CD4-positive, alpha-beta T cell treated with Interleukin-4 for 4 hours (primary cell): ENCODE data around the gene MYO18B.

Source experiments
- DNase-seq: peaks from one replicate; pipeline ENCODE4 v3.0.0-alpha.2; 2020

MYO18B gene

DNA sequence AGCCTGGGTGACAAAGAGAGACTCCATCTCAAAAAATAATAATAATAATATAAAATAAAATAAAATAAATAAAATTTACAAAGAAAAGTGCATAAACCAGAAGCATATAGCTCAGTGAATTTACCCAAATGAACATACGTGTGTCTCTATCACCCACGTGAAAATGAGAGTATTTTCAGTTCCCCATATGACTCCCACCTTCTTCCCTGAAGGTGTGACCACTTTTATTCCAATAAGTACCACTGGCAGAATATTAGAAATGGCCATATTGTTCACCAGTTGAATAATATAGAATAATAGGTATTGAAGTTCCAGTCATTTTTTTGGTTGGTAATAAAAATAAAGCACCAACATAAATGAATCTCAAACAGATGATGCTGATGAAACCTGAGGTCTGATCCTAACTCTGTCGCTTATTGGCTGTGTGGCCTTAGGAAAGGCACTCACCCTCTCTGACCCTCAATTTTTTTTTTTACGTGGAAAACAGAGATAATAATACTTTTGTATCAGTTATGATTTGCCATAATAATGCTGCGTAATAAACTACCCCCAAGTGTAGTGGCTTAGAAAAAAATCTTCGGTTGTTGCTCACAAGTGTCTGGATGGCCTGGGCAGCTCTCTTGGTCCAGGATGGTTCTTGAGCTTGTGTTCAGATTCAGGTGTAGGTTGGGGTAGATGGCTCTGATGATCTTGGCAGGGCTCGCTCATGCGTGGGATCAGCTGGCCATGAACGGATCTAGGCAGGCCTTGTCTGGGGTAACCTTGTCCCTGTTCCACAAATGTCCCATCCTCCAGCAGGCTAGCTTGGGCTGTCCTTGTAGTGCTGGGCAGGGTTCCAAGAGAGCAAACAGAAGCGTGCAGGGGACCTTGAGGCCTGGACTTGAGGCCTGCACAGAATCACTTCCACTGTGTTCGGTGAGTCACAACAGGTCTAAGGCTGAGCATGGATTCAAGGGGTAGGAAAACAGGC is 88.1 kb downstream of the MYO18B start:
- DNase-seq: no peak

DNA sequence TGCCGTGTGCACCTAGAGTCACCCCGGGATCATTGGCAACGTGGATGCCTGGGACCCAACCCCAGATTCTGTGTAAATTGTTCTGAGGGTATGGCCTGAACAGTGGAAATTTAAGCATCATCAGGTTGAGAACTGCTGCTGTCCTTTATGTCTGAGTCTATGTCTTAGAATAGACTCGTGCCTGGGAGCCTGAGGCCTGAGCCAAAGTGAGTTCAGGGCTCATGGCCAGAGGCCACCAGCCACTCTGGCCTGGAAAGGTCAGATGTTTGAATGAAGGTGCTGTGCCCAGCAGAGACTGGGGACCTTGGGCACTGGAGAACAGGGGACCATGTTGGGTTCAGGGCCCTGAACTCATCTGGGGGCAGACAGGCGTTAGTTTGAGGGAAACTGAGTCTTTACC is 91.1 kb downstream of the MYO18B start:
- no peak for DNase-seq

DNA sequence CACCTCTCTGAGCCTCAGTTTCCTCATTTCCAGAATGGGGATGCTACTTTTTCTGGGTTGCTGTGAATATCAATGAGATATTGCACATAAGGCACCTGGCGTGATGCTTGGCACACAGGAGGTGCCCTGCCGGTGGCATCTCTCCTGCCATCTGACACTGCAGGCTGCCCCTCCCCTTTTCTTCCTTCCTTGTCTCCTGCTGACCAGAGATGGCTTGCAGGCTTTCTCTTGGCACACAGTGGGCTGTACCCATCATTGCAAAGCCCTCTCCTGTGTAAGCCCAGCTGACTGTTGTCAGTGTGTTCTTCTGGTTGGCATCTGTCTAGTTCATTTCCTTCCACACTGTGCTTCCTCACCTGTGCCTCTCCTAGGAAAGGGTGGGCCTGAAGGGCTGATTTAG is 91.7 kb downstream of the MYO18B start:
- no peak for DNase-seq

DNA sequence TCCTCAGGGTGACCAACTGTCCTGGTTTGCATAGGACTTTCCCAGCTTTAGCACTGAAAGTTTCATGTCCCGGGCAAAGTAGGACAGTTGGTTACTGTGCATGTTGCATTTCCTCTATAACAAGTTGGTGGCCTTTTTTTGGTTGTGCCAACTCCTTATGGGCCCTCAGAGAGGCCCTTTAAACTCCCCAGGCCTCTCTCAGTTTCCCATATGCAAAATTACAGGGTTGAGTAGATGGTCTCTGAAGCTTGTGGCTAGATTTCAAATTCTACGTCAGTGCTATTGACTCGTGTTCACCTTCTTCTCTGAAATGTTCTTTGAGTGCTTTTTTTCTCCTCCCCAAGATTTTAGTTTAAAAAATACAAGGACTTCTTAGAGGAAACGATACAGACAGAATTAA is 92.5 kb downstream of the MYO18B start:
- no peak for DNase-seq

DNA sequence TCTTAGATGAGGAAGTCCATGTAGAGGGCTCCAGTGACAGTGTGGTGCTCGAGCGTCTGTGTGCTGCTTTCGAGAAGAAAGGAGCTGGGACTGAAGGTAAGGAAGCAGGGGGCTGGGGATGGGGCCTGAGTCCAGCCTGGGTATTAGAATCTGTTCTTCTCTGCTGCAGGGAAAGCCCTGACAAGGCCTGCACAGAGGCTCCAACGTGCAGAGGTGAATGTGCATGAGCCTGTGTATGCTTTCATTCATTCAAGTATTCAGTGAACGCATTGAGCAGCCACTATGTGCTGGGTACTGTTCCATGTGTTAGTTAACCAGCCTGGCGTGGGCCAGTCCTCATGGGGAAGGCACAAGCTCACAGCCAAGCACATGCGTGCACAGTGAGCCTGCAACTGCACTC is 93.4 kb downstream of the MYO18B start:
- no peak for DNase-seq

DNA sequence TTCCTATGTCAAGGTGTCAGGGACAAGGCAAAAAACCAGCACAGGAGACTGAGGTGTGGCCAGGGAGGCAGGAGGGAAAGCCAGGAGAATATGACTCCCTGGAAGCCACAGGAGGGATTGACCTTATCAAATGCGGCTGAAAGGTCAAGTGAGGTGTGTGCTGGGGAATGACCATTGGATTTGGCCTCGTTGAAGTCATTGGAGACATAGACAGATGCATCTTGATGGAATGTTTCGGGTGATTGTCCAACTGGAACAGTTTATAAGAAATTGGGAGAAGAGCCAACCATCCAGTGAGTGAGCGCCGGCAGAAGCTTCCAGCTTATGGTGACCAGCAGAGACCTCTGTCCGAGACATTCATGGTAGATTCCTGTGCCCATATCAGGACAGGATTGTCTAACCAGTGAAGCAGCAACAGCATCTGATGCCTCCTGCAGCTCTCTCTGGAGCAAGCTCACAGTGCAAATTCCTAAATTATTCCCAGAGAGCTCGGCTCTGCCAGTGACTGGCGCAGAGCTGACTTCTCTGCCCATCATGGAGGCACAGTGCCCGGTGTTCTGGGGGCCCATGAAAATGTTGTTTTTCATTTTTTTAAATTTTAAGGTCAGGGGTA is 95.4 kb downstream of the MYO18B start:
- no peak for DNase-seq

DNA sequence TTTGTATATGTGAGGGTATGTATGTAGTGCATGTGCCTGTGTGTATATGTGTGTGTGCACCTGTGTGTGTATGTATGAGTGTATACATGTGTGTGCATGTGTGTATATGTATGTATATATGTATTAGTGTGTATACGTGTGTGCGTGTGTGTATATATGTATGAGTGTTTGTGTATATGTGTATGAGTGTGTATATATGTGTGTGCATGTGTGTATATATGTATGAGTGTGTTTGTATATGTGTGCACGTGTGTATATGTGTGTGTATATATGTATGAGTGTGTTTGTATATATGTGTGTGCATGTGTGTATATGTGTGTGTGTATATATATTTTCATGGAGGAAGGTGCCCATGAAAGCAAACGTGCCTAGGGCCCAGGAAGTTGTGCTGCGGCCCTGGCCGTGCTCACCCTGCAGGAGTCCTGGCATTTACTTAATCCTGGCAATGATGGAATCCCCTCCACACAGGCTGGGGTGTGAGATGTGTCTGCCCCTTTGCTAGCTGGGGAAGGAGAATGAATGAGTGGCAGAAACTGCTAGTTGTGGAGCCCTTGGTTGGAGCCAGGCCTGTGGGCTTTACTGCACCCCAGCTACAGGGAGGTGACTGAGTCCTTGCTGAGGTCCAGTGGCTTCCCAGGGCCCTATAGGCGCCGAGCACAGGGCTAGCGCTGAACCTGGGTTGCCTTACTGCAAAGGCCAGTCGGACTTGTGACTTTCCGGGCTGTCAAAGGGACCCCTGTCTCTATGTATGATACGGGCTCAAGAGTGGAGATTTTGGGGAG is 97.2 kb downstream of the MYO18B start:
- DNase-seq: no peak

DNA sequence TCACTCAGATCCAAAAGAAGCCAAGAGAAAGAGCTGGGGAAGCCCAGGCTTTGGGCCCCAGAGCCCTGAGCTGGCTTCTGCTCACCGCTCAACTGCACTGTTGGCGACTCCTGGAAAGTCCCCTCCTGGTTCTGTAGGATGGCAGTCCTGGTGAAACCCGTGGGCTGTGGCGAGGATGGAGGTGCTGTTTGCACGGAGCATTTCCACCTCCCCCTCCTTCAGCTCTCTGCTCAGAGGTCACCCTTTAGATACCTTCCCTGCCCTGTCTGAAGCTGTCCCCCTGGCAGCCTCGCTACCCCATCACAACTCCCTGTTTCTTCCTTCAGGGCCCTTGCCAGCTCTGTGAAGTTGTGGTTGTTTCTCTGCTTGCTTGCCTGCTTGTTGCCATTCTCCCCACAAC is 97.8 kb downstream of the MYO18B start:
- no peak for DNase-seq

DNA sequence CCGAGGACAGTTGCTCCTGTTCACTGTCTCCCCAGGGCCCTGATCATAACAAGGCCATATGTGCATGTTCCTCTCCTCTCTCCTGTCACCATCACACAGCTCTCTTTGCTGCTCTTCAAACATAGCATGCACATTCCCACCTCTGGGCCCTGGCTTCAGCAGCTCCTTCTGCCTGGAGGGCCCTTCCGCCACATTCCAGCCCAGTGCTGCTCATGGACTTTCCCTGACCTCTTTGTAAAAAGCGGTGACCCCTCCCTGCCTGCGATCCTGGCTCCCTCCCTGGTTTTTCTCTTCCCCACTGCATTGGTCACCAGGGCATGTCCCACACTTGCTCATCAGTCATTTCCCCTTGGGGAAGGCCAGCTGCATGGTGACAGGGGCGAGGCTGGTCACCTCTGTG is 98.2 kb downstream of the MYO18B start:
- no peak for DNase-seq

DNA sequence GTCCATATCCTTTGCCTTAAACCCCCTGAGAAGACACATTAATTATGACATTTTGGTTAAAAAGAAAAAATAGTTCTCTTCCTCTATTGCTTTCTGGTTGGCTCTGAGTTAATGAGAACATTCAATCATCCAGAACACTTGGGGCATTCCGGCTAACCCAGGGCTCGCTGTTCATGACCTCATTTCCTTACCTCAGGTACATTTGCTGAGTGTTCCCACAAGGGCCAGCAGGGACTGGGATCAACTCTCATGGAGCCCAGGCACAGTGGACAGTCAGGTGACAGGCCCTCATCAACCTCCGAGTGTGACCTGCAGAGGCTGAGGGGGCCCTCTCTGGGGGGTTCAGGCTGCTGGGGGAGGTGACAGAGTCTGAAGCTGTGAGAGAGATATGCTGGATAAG is 98.9 kb downstream of the MYO18B start:
- no peak for DNase-seq

DNA sequence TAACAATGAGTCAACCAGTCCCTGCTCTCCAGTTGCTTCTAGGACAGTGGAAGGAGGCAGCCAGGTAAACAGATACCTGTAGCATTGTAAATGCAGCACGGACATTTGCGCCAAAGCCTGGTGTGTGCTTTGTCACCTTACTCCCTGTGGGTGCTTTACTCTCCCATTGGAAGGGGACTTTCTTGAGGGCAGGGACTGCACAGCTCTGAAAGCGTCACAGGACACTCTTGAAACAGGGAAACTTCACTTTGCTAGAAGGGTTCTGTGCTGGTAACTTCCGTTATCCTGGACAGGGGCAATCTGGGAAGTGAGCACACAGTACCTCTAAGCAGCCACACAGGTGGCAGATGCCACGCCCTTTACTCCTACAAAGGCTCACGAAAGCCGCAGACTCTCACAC is 99.8 kb downstream of the MYO18B start:
- no peak for DNase-seq

DNA sequence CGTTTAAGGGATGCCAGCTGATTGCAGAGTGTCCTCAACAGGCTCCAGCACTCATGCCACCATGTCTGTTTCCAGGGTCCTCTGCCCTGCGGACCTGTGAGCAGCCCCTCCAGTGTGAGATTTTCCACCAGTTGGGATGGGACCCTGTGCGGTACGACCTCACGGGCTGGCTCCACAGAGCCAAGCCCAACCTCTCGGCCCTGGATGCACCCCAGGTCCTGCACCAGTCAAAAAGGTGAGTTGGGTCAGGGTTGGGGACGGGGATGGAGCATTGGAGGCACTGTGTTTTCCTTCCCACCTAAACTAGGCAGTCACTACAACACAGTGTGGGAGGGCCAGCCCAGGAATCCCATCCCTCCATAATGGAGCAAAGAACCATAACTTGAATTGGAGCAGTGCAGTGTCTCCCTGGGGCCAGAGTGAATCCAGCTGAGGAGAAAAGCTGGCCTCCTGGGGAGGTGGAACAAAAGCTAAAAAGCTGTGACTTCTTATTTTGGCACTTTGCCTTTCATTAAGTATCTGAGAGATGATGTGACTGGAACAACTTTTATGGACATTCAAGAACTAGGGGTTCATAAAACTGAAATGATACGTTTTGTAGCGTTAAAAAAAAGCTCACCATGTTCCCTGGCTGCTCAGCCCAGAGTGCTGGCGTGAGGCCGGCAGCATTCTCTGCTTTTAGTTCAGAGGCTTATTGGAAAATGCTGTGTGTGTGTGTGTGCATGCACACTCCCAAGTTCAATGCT is 101.8 kb downstream of the MYO18B start:
- no peak for DNase-seq

DNA sequence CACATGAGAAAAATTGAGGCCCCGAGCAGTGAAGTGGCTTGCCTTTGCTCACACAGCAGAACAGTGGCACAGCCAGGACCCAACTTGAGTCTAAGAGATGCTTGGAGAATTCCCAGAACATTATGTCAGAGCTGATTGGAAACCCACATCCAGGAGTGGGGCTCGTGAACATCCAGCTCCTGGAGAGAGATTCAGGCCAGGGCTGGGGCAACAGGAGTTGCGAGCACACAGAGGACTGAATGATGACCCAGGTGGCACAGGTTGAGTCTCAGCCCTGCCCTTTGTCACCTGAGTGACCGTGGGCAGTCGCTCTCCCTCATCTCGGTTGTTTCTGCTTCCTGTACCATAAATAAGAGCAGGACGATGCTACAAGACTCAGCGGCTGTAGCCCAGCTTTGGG is 102.6 kb downstream of the MYO18B start:
- DNase-seq: no peak

DNA sequence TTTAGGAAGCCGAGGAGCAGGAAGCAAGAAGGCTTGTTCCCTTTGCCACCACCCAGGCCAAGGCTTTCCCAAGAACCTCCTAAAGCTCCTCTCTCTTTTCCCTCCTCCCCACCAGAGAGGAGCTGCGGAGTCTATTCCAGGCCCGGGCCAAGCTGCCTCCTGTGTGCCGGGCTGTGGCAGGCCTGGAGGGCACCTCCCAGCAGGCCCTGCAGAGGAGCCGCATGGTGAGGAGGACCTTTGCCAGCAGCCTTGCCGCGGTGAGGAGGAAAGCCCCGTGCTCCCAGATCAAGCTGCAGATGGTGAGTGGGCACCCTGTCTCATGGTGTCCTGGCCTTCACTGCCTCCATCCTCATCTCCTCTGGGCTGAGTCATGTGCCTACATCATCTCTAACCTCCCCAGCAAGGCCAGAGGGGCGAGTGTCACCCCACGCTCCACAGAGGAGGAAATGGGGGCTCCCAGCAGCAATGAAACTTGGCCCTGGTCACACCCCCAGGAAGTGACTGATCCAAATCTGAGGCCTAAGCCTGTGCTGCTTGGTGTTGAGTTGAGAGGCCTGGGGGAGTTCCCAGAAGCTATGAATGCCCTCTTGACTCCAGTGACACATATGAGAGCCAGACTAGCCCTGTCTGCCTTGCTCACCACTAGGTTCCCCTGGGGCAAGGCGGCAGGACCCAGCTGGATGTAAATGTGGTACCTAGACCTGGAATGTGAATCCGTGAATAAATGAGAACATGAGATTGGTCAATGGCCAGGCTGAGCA is 104.2 kb downstream of the MYO18B start:
- DNase-seq: no peak

DNA sequence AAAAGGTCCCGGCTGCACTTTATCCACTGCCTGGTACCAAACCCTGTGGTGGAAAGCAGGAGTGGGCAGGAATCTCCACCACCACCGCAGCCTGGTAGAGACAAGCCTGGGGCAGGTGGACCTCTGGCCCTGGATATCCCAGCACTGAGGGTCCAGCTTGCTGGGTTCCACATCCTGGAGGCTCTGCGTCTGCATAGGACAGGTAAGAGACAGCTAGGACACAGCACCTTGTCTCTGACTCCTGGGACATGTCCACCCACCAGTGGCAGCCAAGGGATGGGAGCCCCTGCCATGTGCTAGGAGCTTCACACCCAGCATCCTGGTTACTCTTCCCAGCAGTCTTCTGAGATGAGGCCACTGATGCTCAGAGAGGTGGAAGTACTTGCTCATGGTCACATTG is 105.5 kb downstream of the MYO18B start:
- DNase-seq: no peak

DNA sequence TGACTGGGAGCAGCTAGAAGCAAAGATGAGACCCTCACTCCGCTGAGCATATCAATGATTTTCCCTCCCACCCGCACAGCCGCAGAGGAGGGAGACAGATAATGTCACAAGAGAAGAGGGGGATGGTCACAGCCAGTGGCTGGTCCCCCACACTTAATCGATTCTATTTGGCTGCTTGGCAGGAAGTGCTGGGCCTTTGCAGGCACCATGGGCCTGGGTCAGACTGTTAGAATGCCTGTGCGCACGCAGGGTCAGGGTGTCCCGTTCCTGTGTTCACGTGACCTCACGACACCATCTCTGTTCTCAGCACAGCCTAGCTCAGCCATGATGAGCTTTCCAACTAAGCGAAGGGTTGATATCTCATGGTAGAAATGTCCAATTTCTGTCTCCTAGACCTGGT is 107.0 kb downstream of the MYO18B start:
- DNase-seq: no peak

DNA sequence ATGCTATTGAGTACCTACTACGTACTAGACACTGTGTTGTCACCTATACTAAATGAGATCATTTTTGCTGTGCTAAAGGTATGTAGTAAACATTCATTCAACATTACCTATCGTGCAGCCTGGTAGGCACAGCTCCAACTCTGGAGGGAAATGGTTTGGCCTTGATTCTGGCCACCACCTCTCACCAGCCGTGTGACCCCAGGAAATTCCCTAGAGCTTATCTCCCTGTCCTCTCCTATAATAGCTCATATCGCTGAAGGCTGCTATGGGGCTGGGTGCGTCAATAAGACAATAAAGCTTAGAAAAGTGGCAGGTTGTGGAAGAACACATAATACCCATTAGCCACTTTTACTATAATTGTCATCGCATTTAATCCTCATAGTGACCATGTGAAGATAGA is 107.5 kb downstream of the MYO18B start:
- no peak for DNase-seq

DNA sequence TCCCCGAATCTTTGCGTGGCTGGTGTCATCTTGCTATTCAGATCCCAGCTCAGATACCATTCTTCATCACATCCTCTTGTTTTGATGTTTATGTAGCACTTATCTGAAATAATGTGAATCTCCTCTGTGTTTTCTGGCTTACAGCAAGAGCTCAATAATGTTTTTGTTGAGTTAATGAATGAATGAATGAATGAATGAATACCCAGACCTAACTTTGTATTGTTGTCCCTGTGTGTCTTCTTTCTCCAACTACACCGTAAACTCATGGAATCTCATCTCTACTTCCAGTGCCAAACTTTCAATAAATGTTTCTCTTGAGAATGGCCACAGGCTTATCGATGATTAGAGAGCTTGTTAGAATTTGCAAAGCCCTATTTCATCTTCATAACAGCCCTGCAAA is 110.2 kb downstream of the MYO18B start:
- no peak for DNase-seq

DNA sequence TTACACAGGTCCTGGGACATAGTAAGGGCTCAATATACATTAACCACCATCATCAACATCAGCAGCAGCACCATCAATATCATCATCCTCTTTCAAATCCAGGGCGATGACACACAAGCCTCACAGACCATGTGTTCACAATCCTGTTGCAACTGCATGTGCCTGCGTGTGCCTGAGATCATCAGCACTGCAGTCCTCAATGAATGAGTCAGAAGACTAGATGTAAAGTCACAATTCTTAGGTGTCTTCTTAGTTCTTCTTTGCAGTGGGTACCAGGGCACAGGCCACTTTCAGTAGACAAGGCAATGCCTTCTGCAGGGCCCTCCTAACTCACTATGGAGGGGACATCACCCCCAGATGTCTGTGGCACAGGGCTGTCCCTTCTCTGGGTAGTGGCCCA is 111.1 kb downstream of the MYO18B start:
- no peak for DNase-seq

DNA sequence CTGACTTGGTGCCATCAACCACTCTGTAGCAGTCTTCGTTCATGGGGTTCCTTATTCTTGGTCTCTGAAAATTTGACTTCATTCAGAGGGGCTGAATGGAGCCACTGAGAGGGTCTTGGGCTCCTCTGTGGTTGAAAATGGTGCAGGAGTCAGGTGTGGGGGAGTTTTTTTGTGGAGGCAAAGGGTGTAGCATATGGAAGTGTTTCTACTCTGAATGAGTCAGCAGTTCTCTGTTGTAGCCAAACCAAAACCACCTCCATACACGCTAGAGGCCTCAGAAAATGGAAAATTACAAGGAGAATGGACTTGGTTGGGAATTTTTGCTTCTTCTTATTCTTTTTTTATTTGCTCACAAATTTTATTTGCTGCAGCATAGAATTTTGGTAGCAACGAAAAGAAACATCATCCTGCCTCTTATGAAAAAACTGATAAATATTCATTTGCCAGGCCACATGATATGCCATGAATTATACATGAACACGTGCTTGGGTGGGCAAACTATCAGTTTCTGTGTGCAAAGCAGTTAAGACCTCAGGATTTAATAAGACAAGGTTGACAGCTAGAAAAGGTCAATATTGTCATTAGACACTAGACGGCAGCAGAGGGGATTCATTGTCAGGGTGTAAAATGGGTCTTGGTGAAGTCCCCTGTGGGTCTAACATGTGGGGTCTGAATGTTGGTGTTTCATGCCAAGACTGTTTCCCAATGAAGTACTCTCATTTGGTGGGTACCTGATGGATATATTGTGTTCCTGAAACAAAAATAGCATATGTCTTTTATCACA is 111.7 kb downstream of the MYO18B start:
- no peak for DNase-seq

DNA sequence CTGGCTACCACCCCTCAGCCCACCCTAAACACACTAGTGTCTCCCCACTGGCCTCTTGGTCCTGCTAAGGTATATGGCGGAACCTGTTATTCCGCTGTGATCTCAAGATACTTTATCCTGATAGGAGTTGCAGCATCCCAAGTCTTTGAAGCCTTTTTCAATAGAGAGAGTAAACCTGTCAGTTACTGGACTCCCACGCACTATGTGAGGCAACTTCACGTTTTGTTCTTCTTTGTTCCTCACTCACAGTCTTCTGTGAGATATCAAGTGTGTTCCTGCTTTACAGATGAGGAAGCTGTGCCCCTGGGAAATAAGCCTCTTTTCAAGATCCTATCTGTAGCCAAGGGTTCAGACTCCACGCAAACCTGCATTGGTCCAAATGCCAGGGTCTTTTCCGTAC is 127.8 kb downstream of the MYO18B start:
- DNase-seq: no peak
